GM19043 (cell line): ENCODE measurements around the gene KCNAB2.
"Not testable (repeated sequence)": the region's sequence is repeated elsewhere in the genome, so short reads cannot be mapped to it uniquely, and the experiment has no call there.

Source experiments
- ATAC-seq: cut with Tn5 transposase; IDR thresholded peaks from one replicate; pipeline ENCODE4 v1.9.1; 2021; ENCODE audit warnings: low read depth; ENCODE audit not compliant: unreplicated experiment

The KCNAB2 gene

GRCh38 chr1:6077061-6077460, 31.4 kb downstream of the KCNAB2 start:
- not testable (repeated sequence) for ATAC-seq

GRCh38 chr1:6077506-6077905, 31.8 kb downstream of the KCNAB2 start:
- ATAC-seq: no peak

GRCh38 chr1:6077919-6078318, 32.2 kb downstream of the KCNAB2 start:
- no peak for ATAC-seq

- ATAC-seq: no peak
These were observed 34.8 kb downstream of the KCNAB2 start for GRCh38 chr1:6080469-6080868.

- no peak for ATAC-seq
These were observed 36.2 kb downstream of the KCNAB2 start for GRCh38 chr1:6081901-6082300.

- no peak for ATAC-seq
These were observed 36.8 kb downstream of the KCNAB2 start for GRCh38 chr1:6082430-6082971.

GRCh38 chr1:6083385-6083784, 37.7 kb downstream of the KCNAB2 start:
- no peak for ATAC-seq

GRCh38 chr1:6083801-6084446, 38.2 kb downstream of the KCNAB2 start:
- ATAC-seq: no peak

- no peak for ATAC-seq
These were observed 39.2 kb downstream of the KCNAB2 start for GRCh38 chr1:6084781-6085495.

GRCh38 chr1:6085666-6086065, 40.0 kb downstream of the KCNAB2 start:
- ATAC-seq: no peak

- no peak for ATAC-seq
These were observed 40.7 kb downstream of the KCNAB2 start for GRCh38 chr1:6086358-6086757.

- ATAC-seq: no peak
These were observed 41.2 kb downstream of the KCNAB2 start for GRCh38 chr1:6086762-6087376.

GRCh38 chr1:6087377-6087772, 41.7 kb downstream of the KCNAB2 start:
- ATAC-seq: no peak

GRCh38 chr1:6087958-6088357, 42.3 kb downstream of the KCNAB2 start:
- ATAC-seq: no peak

- no peak for ATAC-seq
These were observed 43.3 kb downstream of the KCNAB2 start for GRCh38 chr1:6088956-6089355.

- no peak for ATAC-seq
These were observed 44.6 kb downstream of the KCNAB2 start for GRCh38 chr1:6090288-6090687.

GRCh38 chr1:6090996-6091822, 45.5 kb downstream of the KCNAB2 start:
- ATAC-seq: no peak

- ATAC-seq: no peak
These were observed 46.1 kb downstream of the KCNAB2 start for GRCh38 chr1:6091823-6092109.

GRCh38 chr1:6092211-6092610, 46.5 kb downstream of the KCNAB2 start:
- no peak for ATAC-seq

- ATAC-seq: no peak
These were observed 47.4 kb downstream of the KCNAB2 start for GRCh38 chr1:6093071-6093470.

GRCh38 chr1:6093611-6094010, 47.9 kb downstream of the KCNAB2 start:
- ATAC-seq: no peak
